HepG2 (cell line): ENCODE measurements around the gene WSB1. TPM values are rescaled to one million over a fixed set of nuclear protein-coding genes. Genes with fewer than 3 reads are reported as not detected.

ENCODE experiments used
- CEBPB ChIP-seq: IDR thresholded peaks from 2 replicates; pipeline ENCODE4 v1.6.1; 2011; ENCODE audit warnings: low read depth, low read length, improper control_type of control experiment, borderline replicate concordance
- CSRNP1 ChIP-seq: sonication (generic); formaldehyde crosslinking; IDR thresholded peaks from 2 replicates; pipeline ENCODE4 v1.8.1; 2023; ENCODE audit warnings: mild to moderate bottlenecking, missing genetic modification reagents
- FLYWCH1 ChIP-seq: sonication (generic); formaldehyde crosslinking; IDR thresholded peaks from 2 replicates; pipeline ENCODE4 v1.8.1; 2023; ENCODE audit warnings: mild to moderate bottlenecking, missing genetic modification reagents
- FOXA3 ChIP-seq: IDR thresholded peaks from 2 replicates; pipeline ENCODE4 v1.6.1; 2016; ENCODE audit warnings: missing genetic modification reagents, missing compliant biosample characterization
- IKZF4 ChIP-seq: sonication (generic); formaldehyde crosslinking; IDR thresholded peaks from 2 replicates; pipeline ENCODE4 v1.5.1; 2020; ENCODE audit warnings: borderline replicate concordance, mild to moderate bottlenecking, low read depth, missing genetic modification reagents; ENCODE audit errors: not compliant biosample characterization
- MATR3 ChIP-seq: sonication (generic); formaldehyde crosslinking; IDR thresholded peaks from 2 replicates; pipeline ENCODE4 v1.4.0; 2020; ENCODE audit warnings: missing genetic modification reagents
- MEF2D ChIP-seq: sonication (generic); formaldehyde crosslinking; IDR thresholded peaks from 2 replicates; pipeline ENCODE4 v1.5.1; 2020; ENCODE audit warnings: mild to moderate bottlenecking, missing genetic modification reagents
- MEIS1 ChIP-seq: sonication (generic); formaldehyde crosslinking; IDR thresholded peaks from 2 replicates; pipeline ENCODE4 v1.9.0; 2021; ENCODE audit warnings: mild to moderate bottlenecking, missing genetic modification reagents, moderate library complexity, borderline replicate concordance
- MLLT10 ChIP-seq: sonication (generic); formaldehyde crosslinking; IDR thresholded peaks from 2 replicates; pipeline ENCODE4 v1.4.0; 2020; ENCODE audit warnings: missing genetic modification reagents
- MLX ChIP-seq: IDR thresholded peaks from 2 replicates; pipeline ENCODE4 v1.6.1; 2016
- NFE2L1 ChIP-seq: sonication (generic); formaldehyde crosslinking; IDR thresholded peaks from 2 replicates; pipeline ENCODE4 v1.4.0; 2020; ENCODE audit warnings: missing genetic modification reagents, mild to moderate bottlenecking, borderline replicate concordance
- PLRG1 ChIP-seq: fragments of 450-650 bp; conservative IDR thresholded peaks from 2 replicates; pipeline ENCODE4 v1.6.1; 2016
- REL ChIP-seq: sonication (generic); formaldehyde crosslinking; conservative IDR thresholded peaks from 2 replicates; pipeline ENCODE4 v1.8.0; 2022; ENCODE audit warnings: mild to moderate bottlenecking, missing genetic modification reagents, moderate library complexity
- RFX1 ChIP-seq: fragments of 450-650 bp; IDR thresholded peaks from 2 replicates; pipeline ENCODE4 v1.6.1; 2017
- TFDP2 ChIP-seq: sonication (generic); formaldehyde crosslinking; IDR thresholded peaks from 2 replicates; pipeline ENCODE4 v1.4.0; 2020; ENCODE audit warnings: missing genetic modification reagents
- THAP8 ChIP-seq: sonication (generic); formaldehyde crosslinking; IDR thresholded peaks from 2 replicates; pipeline ENCODE4 v1.5.1; 2020; ENCODE audit warnings: missing genetic modification reagents, mild to moderate bottlenecking, borderline replicate concordance
- ZFYVE20 ChIP-seq: sonication (generic); formaldehyde crosslinking; IDR thresholded peaks from 2 replicates; pipeline ENCODE4 v1.8.0; 2023; ENCODE audit warnings: low read depth, mild to moderate bottlenecking, moderate library complexity, missing genetic modification reagents, borderline replicate concordance
- ZNF136 ChIP-seq: sonication (generic); formaldehyde crosslinking; IDR thresholded peaks from 2 replicates; pipeline ENCODE4 v1.8.1; 2022; ENCODE audit warnings: low read depth, mild to moderate bottlenecking, moderate library complexity, missing genetic modification reagents
- ZNF264 ChIP-seq: sonication (generic); formaldehyde crosslinking; IDR thresholded peaks from 2 replicates; pipeline ENCODE4 v1.4.0; 2020; ENCODE audit warnings: missing genetic modification reagents
- ZNF282 ChIP-seq: fragments of 450-650 bp; IDR thresholded peaks from 2 replicates; pipeline ENCODE4 v1.6.1; 2018; ENCODE audit not compliant: partially characterized antibody
- ZNF446 ChIP-seq: sonication (generic); formaldehyde crosslinking; IDR thresholded peaks from 2 replicates; pipeline ENCODE4 v1.5.0; 2020; ENCODE audit warnings: mild to moderate bottlenecking, missing genetic modification reagents
- ZNF746 ChIP-seq: sonication (generic); formaldehyde crosslinking; IDR thresholded peaks from 2 replicates; pipeline ENCODE4 v1.8.0; 2022; ENCODE audit warnings: mild to moderate bottlenecking, missing genetic modification reagents
- polyA plus RNA-seq, 8 experiments: library from polyadenylated mRNA; depleted of rRNA in 3 of 8; stranded (reverse) in 7 of 8; unstranded in 1 of 8; fragments of >200 nt; fragmentation: Illumina TruSeq in 4 of 8; extraction: Trizol in 4 of 8; gene quantifications; 2 replicates each; pipeline versions ENCODE4 v1.2.1 to v1.2.3, GENCODE V29; 2011 to 2016; ENCODE audit warnings: low read depth in 4 of 8, missing spikeins in 1 of 8, mixed read lengths in 1 of 8; ENCODE audit not compliant: insufficient read depth in 1 of 8
- total RNA-seq, 5 experiments: library from RNA; depleted of rRNA; stranded (reverse); fragments of >200 nt; fragmentation: Illumina TruSeq; extraction: Trizol; gene quantifications; 2 replicates each; pipeline ENCODE4 v1.2.3, GENCODE V29; 2016; ENCODE audit warnings: low read depth in 1 of 5
- TF ChIP-seq, protein P1 (sequence below): sonication (generic); formaldehyde crosslinking; IDR thresholded peaks from 2 replicates; pipeline ENCODE4 v1.4.0; 2020; ENCODE audit warnings: missing genetic modification reagents
- TF ChIP-seq, protein P2 (sequence below): sonication (generic); formaldehyde crosslinking; IDR thresholded peaks from 2 replicates; pipeline ENCODE4 v1.5.0; 2020; ENCODE audit warnings: missing genetic modification reagents, mild to moderate bottlenecking, borderline replicate concordance

Gene WSB1
- total and polyA plus RNA-seq, 2 of the 13 experiments (the other 11 are each of a cell fraction or from before 2014, with no cell fraction given) = 81.3 to 294 TPM

GRCh38 chr17:27332485-27333409 lies 38.8 kb downstream of the WSB1 start (continued):
- TF ChIP-seq MATR3 (CRISPR knock-in tag) (no peak), RFX1 (no peak), MLLT10 (no peak), FLYWCH1 (CRISPR knock-in tag) (no peak), IKZF4 (CRISPR knock-in tag) (peak; percentile 25), REL (CRISPR knock-in tag) (no peak), ZNF446 (no peak), ZNF264 (CRISPR knock-in tag) (peak; percentile 81; the same call in 1 of the 2 replicates), ZNF282 (no peak), MLX (CRISPR knock-in tag) (peak; percentile 77), ZNF136 (CRISPR knock-in tag) (no peak), ZNF746 (no peak; the same call in 1 of the 2 replicates), THAP8 (CRISPR knock-in tag) (no peak), CSRNP1 (CRISPR knock-in tag) (peak; percentile 79; the same call in 1 of the 2 replicates), PLRG1 (no peak), FOXA3 (peak; percentile 22), MEF2D (peak; percentile 58), MEIS1 (CRISPR knock-in tag) (peak; percentile 77; the same call in 1 of the 2 replicates), CEBPB (peak; percentile 94), TFDP2 (CRISPR knock-in tag) (0 out of 2 replicates have a peak, but pooled peaks have one; percentile 33), NFE2L1 (CRISPR knock-in tag) (no peak), ZFYVE20 (CRISPR knock-in tag) (no peak)
- TF ChIP-seq, protein P1, sequence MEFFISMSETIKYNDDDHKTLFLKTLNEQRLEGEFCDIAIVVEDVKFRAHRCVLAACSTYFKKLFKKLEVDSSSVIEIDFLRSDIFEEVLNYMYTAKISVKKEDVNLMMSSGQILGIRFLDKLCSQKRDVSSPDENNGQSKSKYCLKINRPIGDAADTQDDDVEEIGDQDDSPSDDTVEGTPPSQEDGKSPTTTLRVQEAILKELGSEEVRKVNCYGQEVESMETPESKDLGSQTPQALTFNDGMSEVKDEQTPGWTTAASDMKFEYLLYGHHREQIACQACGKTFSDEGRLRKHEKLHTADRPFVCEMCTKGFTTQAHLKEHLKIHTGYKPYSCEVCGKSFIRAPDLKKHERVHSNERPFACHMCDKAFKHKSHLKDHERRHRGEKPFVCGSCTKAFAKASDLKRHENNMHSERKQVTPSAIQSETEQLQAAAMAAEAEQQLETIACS = no peak
- TF ChIP-seq, protein P2, sequence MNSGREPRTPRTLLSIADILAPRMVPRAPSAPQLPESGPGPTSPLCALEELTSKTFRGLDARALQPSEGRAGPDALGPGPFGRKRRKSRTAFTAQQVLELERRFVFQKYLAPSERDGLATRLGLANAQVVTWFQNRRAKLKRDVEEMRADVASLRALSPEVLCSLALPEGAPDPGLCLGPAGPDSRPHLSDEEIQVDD (CRISPR knock-in tag) = no peak
